Hepatocyte (in vitro differentiated cells): ENCODE results near the gene ZNF680. TPM values are rescaled to one million over a fixed set of nuclear protein-coding genes. Genes with fewer than 3 reads are reported as not detected.

Experiments
- DNase-seq: peaks from one replicate; pipeline ENCODE4 v3.0.0-alpha.2; 2016; ENCODE audit warnings: low spot score
- H2AFZ ChIP-seq: fragments of 200-600 bp; sonication (generic); 2 replicates; pipeline ENCODE4 v1.6.0; 2016; ENCODE audit warnings: antibody characterized with exemption, mild to moderate bottlenecking
- H3K27ac ChIP-seq: fragments of 200-600 bp; sonication (generic); 2 replicates; pipeline ENCODE4 v1.5.1; 2016; ENCODE audit warnings: mild to moderate bottlenecking
- H3K27me3 ChIP-seq: fragments of 200-600 bp; sonication (generic); 2 replicates; pipeline ENCODE4 v1.6.1; 2016
- H3K36me3 ChIP-seq: fragments of 200-600 bp; sonication (generic); replicated peaks from 2 replicates; pipeline ENCODE4 v1.5.1; 2016; ENCODE audit warnings: low read depth; ENCODE audit not compliant: insufficient read depth
- H3K4me1 ChIP-seq: fragments of 200-600 bp; sonication (generic); 2 replicates; pipeline ENCODE4 v1.5.1; 2016; ENCODE audit warnings: mild to moderate bottlenecking, moderate library complexity; ENCODE audit not compliant: insufficient read depth
- H3K4me2 ChIP-seq: fragments of 200-600 bp; sonication (generic); 2 replicates; pipeline ENCODE4 v1.6.0; 2016
- H3K4me3 ChIP-seq: fragments of 200-600 bp; sonication (generic); 2 replicates; pipeline ENCODE4 v1.5.1; 2016; ENCODE audit warnings: mild to moderate bottlenecking
- H3K79me2 ChIP-seq: fragments of 200-600 bp; sonication (generic); 2 replicates; pipeline ENCODE4 v1.6.0; 2017; ENCODE audit warnings: mild to moderate bottlenecking
- H3K9me2 ChIP-seq: fragments of 200-600 bp; sonication (generic); replicated peaks from 2 replicates; pipeline ENCODE4 v1.6.0; 2017; ENCODE audit warnings: mild to moderate bottlenecking; ENCODE audit not compliant: insufficient read depth
- H3K9me3 ChIP-seq: fragments of 200-600 bp; sonication (generic); 2 replicates; pipeline ENCODE4 v1.5.1; 2016; ENCODE audit warnings: low read depth, mild to moderate bottlenecking
- H4K20me1 ChIP-seq: fragments of 200-600 bp; sonication (generic); 2 replicates; pipeline ENCODE4 v1.6.0; 2016; ENCODE audit warnings: mild to moderate bottlenecking; ENCODE audit not compliant: insufficient read depth, poor library complexity, severe bottlenecking
- CTCF ChIP-seq: fragments of 200-600 bp; sonication (generic); IDR thresholded peaks from 2 replicates; pipeline ENCODE4 v1.5.1; 2016; ENCODE audit warnings: antibody characterized with exemption, mild to moderate bottlenecking; ENCODE audit not compliant: poor library complexity
- EZH2 ChIP-seq: fragments of 200-600 bp; sonication (generic); IDR thresholded peaks from 2 replicates; pipeline ENCODE4 v1.6.1; 2016; ENCODE audit warnings: antibody characterized with exemption, mild to moderate bottlenecking, borderline replicate concordance
- EZH2phosphoT487 ChIP-seq: fragments of 200-600 bp; sonication (generic); IDR thresholded peaks from one replicate; pipeline ENCODE4 v1.6.1; 2018; ENCODE audit warnings: antibody characterized with exemption, mild to moderate bottlenecking, low read depth, moderate library complexity; ENCODE audit not compliant: unreplicated experiment, severe bottlenecking
- whole genome bisulfite sequencing: methylation state at CpG from one replicate; pipeline ENCODE4 v1.1.6; 2016; ENCODE audit warnings: low lambda C conversion rate; ENCODE audit errors: missing lambda C conversion rate; 5-methylcytosine and 5-hydroxymethylcytosine counted together
- polyA plus RNA-seq: library from polyadenylated mRNA; unstranded; fragments of >200 nt; fragmentation: Nextera tagmentation; extraction: Ambion mirVana; gene quantifications from 2 replicates; pipeline ENCODE4 v1.2.1, GENCODE V29; 2016
- total RNA-seq: library from RNA; depleted of rRNA; stranded (reverse); fragments of >200 nt; gene quantifications from 2 replicates; pipeline ENCODE4 v1.2.3, GENCODE V29; 2014

The ZNF680 gene
- total RNA-seq = not detected in 2 replicates
- polyA plus RNA-seq = not detected in 2 replicates

GRCh38 chr7:64562626-64563278, at the start of gene ZNF680:
TSS of gene ZNF680 (minus strand) at chr7:64563071. CDS start at chr7:64562954, 117 bp downstream.
- H3K36me3 ChIP-seq = no peaks in the 10 kb centered on the region
- no peak for DNase-seq
- H3K4me1 ChIP-seq = no peaks in the 10 kb centered on the region
- H2AFZ ChIP-seq = no peak within 1 kb of the TSS
- WGBS = 91% methylated on average over 32 of the region's 33 CpGs
- H3K79me2 ChIP-seq = no peaks in the 10 kb centered on the region
- no peak within 1 kb of the TSS for H3K4me3 ChIP-seq
- no peaks in the 10 kb centered on the region for H3K27me3 ChIP-seq
- H3K27ac ChIP-seq = no peak within 1 kb of the TSS
- no peaks in the 10 kb centered on the region for H3K9me2 ChIP-seq
- H4K20me1 ChIP-seq = no peaks in the 10 kb centered on the region
- TF ChIP-seq EZH2phosphoT487 = no peak
- no peak for TF ChIP-seq CTCF
- no peak for TF ChIP-seq EZH2
- H3K4me2 ChIP-seq = no peak within 1 kb of the TSS
- no peaks in the 10 kb centered on the region for H3K9me3 ChIP-seq

- Histone ChIP-seq H3K4me2 (no peak overlapping the region), H3K27ac (no peak overlapping the region), H3K36me3 (no peaks in the 10 kb centered on the region), H3K27me3 (no peaks in the 10 kb centered on the region), H3K9me3 (no peaks in the 10 kb centered on the region), H3K4me1 (no peaks in the 10 kb centered on the region), H3K9me2 (no peaks in the 10 kb centered on the region), H2AFZ (no peak overlapping the region), H4K20me1 (no peaks in the 10 kb centered on the region), H3K79me2 (no peaks in the 10 kb centered on the region), H3K4me3 (no peak overlapping the region)
- TF ChIP-seq EZH2 = no peak
- no peak for TF ChIP-seq EZH2phosphoT487
- TF ChIP-seq CTCF = no peak
- DNase-seq = no peak
- 38% methylated on average over 4 of the region's 4 CpGs for WGBS
Measured at GRCh38 chr7:64612452-64612851, 49.6 kb upstream of the ZNF680 start.

GRCh38 chr7:64611717-64612116, 48.8 kb upstream of the ZNF680 start:
- Histone ChIP-seq H3K4me1 (no peaks in the 10 kb centered on the region), H4K20me1 (no peaks in the 10 kb centered on the region), H3K36me3 (no peaks in the 10 kb centered on the region), H3K27ac (no peak overlapping the region), H3K9me2 (no peaks in the 10 kb centered on the region), H3K9me3 (no peaks in the 10 kb centered on the region), H2AFZ (no peak overlapping the region), H3K4me3 (no peak overlapping the region), H3K27me3 (no peaks in the 10 kb centered on the region), H3K4me2 (no peak overlapping the region), H3K79me2 (no peaks in the 10 kb centered on the region)
- no peak for DNase-seq
- WGBS = 68% methylated on average over 1 of the region's 1 CpG
- no peak for TF ChIP-seq EZH2
- TF ChIP-seq CTCF = no peak
- no peak for TF ChIP-seq EZH2phosphoT487
